HepG2 (cell line): ENCODE results near the gene MRS2.
A peak's percentile ranks its signal among the peaks of the same experiment; 100 is the strongest.

Experiments
- CHD2 ChIP-seq: IDR thresholded peaks from 2 replicates; pipeline ENCODE4 v1.6.1; 2011; ENCODE audit warnings: low read depth, low read length, improper control_type of control experiment
- CREB1 ChIP-seq, 2 experiments: fragments of 450-650 bp in 1 of 2; IDR thresholded peaks; 2 replicates each; pipeline ENCODE4 v1.6.1; 2016 to 2017; ENCODE audit warnings: control low read depth in 1 of 2, mild to moderate bottlenecking in 1 of 2, missing compliant biosample characterization in 1 of 2, missing genetic modification characterization in 1 of 2
- EHMT2 ChIP-seq: fragments of 200-600 bp; sonication (generic); IDR thresholded peaks from 2 replicates; pipeline ENCODE4 v1.7.0; 2017; ENCODE audit warnings: antibody characterized with exemption, low read depth, low read length, borderline replicate concordance
- ESRRA ChIP-seq: sonication (generic); formaldehyde crosslinking; IDR thresholded peaks from 2 replicates; pipeline ENCODE4 v1.5.1; 2020; ENCODE audit warnings: mild to moderate bottlenecking, low read depth, missing genetic modification reagents
- ZNF749 ChIP-seq: sonication (generic); formaldehyde crosslinking; IDR thresholded peaks from 2 replicates; pipeline ENCODE4 v1.8.0; 2022; ENCODE audit warnings: mild to moderate bottlenecking, missing genetic modification reagents, moderate library complexity, borderline replicate concordance
- ZSCAN30 ChIP-seq: sonication (generic); formaldehyde crosslinking; IDR thresholded peaks from 2 replicates; pipeline ENCODE4 v1.5.0; 2020; ENCODE audit warnings: mild to moderate bottlenecking, missing genetic modification reagents
- TF ChIP-seq, protein P1 (sequence below): IDR thresholded peaks from 2 replicates; pipeline ENCODE4 v1.6.1; 2018; ENCODE audit warnings: missing genetic modification reagents, mild to moderate bottlenecking, missing compliant biosample characterization
- TF ChIP-seq, protein P2 (sequence below), 2 experiments: sonication (generic) in 1 of 2; formaldehyde crosslinking in 1 of 2; IDR thresholded peaks; 2 replicates each; pipeline versions ENCODE4 v1.4.0 to v1.6.1; 2018 to 2020; ENCODE audit warnings: missing genetic modification reagents in 2 of 2, borderline replicate concordance in 1 of 2, low read depth in 1 of 2, mild to moderate bottlenecking in 1 of 2, missing biosample characterization in 1 of 2
- TF ChIP-seq, protein P3 (sequence below): sonication (generic); formaldehyde crosslinking; conservative IDR thresholded peaks from 2 replicates; pipeline ENCODE4 v1.8.0; 2022; ENCODE audit warnings: low read depth, missing genetic modification reagents
- TF ChIP-seq, protein P4 (sequence below): sonication (generic); formaldehyde crosslinking; IDR thresholded peaks from 2 replicates; pipeline ENCODE4 v1.5.0; 2020; ENCODE audit warnings: mild to moderate bottlenecking, missing genetic modification reagents, moderate library complexity
- TF ChIP-seq, protein P5 (sequence below): sonication (generic); formaldehyde crosslinking; IDR thresholded peaks from 2 replicates; pipeline ENCODE4 v1.4.0; 2020; ENCODE audit warnings: missing genetic modification reagents, mild to moderate bottlenecking, borderline replicate concordance

DNA sequence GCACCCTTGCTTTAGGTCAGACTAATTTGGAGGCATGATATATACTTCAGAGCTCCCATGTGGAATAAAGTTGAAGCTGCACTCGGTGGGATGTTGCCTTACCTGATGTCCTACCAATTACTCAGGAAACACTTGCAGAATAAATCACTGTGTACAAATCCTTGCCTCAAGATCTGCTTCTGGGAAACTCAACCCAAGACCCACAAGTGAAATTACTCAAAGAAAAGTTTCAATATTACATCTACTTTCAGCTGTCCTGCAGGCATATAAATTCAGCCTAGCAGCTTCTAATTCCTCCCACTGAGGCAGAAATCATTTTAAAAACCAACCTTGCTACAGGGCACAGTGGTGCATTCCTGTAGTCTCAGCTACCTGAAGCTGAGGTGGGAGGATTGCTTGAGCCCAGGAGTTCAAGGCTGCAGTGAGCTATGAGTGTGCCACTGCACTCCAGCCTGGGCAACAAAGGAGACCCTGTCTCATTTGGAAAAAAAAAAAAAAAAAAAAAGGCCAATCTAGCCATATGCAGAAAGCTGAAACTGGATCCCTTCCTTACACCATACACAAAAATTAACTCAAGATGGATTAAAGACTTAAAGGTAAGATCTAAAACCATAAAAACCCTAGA, 24.2 kb upstream of the MRS2 start:
- TF ChIP-seq, protein P1, sequence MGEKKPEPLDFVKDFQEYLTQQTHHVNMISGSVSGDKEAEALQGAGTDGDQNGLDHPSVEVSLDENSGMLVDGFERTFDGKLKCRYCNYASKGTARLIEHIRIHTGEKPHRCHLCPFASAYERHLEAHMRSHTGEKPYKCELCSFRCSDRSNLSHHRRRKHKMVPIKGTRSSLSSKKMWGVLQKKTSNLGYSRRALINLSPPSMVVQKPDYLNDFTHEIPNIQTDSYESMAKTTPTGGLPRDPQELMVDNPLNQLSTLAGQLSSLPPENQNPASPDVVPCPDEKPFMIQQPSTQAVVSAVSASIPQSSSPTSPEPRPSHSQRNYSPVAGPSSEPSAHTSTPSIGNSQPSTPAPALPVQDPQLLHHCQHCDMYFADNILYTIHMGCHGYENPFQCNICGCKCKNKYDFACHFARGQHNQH (CRISPR knock-in tag), result no peak
- TF ChIP-seq, protein P2, sequence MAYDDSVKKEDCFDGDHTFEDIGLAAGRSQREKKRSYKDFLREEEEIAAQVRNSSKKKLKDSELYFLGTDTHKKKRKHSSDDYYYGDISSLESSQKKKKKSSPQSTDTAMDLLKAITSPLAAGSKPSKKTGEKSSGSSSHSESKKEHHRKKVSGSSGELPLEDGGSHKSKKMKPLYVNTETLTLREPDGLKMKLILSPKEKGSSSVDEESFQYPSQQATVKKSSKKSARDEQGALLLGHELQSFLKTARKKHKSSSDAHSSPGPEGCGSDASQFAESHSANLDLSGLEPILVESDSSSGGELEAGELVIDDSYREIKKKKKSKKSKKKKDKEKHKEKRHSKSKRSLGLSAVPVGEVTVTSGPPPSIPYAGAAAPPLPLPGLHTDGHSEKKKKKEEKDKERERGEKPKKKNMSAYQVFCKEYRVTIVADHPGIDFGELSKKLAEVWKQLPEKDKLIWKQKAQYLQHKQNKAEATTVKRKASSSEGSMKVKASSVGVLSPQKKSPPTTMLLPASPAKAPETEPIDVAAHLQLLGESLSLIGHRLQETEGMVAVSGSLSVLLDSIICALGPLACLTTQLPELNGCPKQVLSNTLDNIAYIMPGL (CRISPR knock-in tag; IDR thresholded peaks at IDR 0.05; ENCODE audit: borderline replicate concordance in 1 of 2, low read depth in 1 of 2), result no peak
- TF ChIP-seq CREB1 (IDR thresholded peaks at IDR 0.05) (no peak), CREB1 (CRISPR knock-in tag; IDR thresholded peaks at IDR 0.05) (no peak), ESRRA (CRISPR knock-in tag) (no peak), ZNF749 (CRISPR knock-in tag) (no peak), ZSCAN30 (CRISPR knock-in tag) (no peak), EHMT2 (no peak), CHD2 (no peak)
- TF ChIP-seq, protein P3, sequence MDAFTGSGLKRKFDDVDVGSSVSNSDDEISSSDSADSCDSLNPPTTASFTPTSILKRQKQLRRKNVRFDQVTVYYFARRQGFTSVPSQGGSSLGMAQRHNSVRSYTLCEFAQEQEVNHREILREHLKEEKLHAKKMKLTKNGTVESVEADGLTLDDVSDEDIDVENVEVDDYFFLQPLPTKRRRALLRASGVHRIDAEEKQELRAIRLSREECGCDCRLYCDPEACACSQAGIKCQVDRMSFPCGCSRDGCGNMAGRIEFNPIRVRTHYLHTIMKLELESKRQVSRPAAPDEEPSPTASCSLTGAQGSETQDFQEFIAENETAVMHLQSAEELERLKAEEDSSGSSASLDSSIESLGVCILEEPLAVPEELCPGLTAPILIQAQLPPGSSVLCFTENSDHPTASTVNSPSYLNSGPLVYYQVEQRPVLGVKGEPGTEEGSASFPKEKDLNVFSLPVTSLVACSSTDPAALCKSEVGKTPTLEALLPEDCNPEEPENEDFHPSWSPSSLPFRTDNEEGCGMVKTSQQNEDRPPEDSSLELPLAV (CRISPR knock-in tag), result no peak
- TF ChIP-seq, protein P4, sequence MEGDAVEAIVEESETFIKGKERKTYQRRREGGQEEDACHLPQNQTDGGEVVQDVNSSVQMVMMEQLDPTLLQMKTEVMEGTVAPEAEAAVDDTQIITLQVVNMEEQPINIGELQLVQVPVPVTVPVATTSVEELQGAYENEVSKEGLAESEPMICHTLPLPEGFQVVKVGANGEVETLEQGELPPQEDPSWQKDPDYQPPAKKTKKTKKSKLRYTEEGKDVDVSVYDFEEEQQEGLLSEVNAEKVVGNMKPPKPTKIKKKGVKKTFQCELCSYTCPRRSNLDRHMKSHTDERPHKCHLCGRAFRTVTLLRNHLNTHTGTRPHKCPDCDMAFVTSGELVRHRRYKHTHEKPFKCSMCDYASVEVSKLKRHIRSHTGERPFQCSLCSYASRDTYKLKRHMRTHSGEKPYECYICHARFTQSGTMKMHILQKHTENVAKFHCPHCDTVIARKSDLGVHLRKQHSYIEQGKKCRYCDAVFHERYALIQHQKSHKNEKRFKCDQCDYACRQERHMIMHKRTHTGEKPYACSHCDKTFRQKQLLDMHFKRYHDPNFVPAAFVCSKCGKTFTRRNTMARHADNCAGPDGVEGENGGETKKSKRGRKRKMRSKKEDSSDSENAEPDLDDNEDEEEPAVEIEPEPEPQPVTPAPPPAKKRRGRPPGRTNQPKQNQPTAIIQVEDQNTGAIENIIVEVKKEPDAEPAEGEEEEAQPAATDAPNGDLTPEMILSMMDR (CRISPR knock-in tag), result no peak
- TF ChIP-seq, protein P5, sequence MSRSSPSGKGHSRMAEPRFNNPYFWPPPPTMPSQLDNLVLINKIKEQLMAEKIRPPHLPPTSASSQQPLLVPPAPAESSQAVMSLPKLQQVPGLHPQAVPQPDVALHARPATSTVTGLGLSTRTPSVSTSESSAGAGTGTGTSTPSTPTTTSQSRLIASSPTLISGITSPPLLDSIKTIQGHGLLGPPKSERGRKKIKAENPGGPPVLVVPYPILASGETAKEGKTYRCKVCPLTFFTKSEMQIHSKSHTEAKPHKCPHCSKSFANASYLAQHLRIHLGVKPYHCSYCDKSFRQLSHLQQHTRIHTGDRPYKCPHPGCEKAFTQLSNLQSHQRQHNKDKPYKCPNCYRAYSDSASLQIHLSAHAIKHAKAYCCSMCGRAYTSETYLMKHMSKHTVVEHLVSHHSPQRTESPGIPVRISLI (CRISPR knock-in tag), result peak; percentile 89
